ENCODE data around the gene EMILIN1.
"Not testable (repeated sequence)": the region's sequence is repeated elsewhere in the genome, so short reads cannot be mapped to it uniquely, and the experiment has no call there.

EMILIN1 gene

DNA sequence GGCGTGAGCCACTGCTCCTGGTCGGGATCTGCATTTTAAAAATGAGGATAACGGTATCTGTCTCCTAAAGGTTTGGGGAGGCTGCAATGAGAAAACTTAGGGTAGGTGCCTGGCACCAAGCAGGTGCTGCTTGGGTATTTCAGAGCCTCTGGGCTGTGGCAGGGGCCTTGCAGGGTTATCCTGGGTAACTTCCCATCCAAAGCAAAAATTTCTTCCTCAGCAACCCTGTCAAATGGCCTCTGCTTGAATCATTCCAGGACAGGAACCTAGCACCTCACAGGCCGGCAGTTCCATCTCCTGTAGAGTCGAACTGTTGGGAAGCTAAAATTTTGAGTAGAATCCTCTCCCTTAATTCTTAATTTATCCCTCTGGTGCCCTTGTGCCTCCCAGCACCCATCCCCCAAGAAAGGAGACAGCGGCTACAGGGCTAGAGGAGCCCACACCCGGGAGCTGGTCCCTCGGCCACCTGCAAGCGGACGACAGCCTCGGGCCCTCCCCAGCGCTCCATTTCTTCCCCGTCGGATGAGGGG is 39.6 kb downstream of the EMILIN1 start:
- Histone ChIP-seq H3K9ac (ENCODE audit: low read length) (peak overlapping the region; percentile 76), H2BK120ac (ENCODE audit: low read depth, low read length) (no peak overlapping the region), H3K27me3 (ENCODE audit: control insufficient read depth in 1 of 2, insufficient read depth in 1 of 2, low read length in 2 of 2) (peaks cover 36 to 72% of the 10 kb centered on the region in 2 experiments), H3K23ac (ENCODE audit: low read length in 2 of 2) (no peak overlapping the region), H2BK5ac (ENCODE audit: low read depth, low read length, poor library complexity, severe bottlenecking) (no peak overlapping the region), H2BK12ac (ENCODE audit: low read length in 2 of 2) (no peak overlapping the region), H3K4ac (ENCODE audit: low read depth in 1 of 2, low read length in 2 of 2) (no peak overlapping the region), H3K18ac (ENCODE audit: low read depth in 1 of 2, low read length in 2 of 2) (no peak overlapping the region), H2AFZ (ENCODE audit: low read depth, low read length) (no peak overlapping the region), H2AK5ac (ENCODE audit: low read length, severe bottlenecking) (no peak overlapping the region), H3K4me2 (ENCODE audit: low read length, poor library complexity, severe bottlenecking) (peak overlapping the region; percentile 86), H3K9me3 (ENCODE audit: control insufficient read depth, low read length) (no peaks in the 10 kb centered on the region), H3K4me1 (ENCODE audit: control insufficient read depth, insufficient read depth, low read depth, low read length) (peaks cover 10% of the 10 kb centered on the region), H4K91ac (ENCODE audit: low read length) (no peak overlapping the region), H3K14ac (ENCODE audit: low read length in 2 of 2) (no peak overlapping the region), H3K79me1 (replicated peaks; ENCODE audit: low read length, poor library complexity, severe bottlenecking) (no peaks in the 10 kb centered on the region), H2BK15ac (ENCODE audit: low read depth, poor library complexity, severe bottlenecking) (no peak overlapping the region), H3K4me3 (ENCODE audit: insufficient read depth in 1 of 2, low read depth in 1 of 2, low read length in 2 of 2) (peak overlapping the region in 1 of 2 experiments; percentile 83), H4K8ac (ENCODE audit: low read length) (no peak overlapping the region), H3K36me3 (ENCODE audit: control insufficient read depth in 1 of 2, insufficient read depth in 2 of 2, low read depth in 1 of 2, low read length in 2 of 2) (peaks cover 0 to 4% of the 10 kb centered on the region in 2 experiments), H3K27ac (ENCODE audit: low read length, poor library complexity, severe bottlenecking) (no peak overlapping the region)
- no peak for DNase-seq
- WGBS, result 30% methylated on average over 14 of the region's 14 CpGs

DNA sequence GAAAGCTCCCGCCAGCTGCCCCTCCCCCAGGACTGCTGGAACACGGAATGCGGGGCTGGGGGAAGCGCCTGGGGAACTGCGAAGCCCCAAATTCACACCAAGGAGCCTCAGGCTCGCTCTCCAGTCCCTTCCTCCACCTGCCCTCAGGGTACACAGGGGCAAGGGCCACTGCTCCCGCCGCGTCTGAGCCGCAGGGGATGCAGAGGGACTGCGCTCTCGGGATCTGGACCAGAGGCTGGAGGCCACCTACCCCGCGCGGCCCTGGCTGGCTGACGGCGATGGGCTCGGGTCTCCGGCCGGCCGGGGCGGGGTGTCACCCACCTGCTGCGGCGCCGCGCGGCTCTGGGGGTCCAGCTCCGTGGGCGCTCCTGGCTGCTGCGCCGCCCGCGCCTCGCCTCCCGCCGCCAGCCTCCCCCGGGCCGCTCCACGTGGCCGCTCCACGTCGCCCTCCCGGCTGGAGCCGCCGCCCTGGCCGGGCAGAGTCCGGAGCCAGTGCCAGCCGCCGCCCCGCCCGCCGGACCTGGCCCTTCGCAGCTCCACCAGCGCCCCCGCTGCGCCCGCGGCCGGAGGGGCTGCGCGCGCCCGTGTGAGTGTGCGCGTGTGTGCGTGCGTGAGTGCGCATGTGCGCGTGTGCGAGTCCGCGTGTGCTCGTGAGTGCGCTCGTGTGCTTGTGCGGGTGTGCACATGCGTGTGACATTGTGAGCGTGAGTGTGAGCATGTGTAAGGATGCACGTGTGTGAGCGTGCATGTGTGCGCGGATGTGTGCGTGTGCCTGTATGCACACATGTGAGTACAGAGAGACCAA is 40.3 kb downstream of the EMILIN1 start, which contains the start of gene CGREF1:
Gene CGREF1, minus strand, starts transcription at position 604 of the 805 bp plus-strand sequence. CDS start 14,762 bp downstream, outside the sequence.
- Histone ChIP-seq H3K36me3 (ENCODE audit: control insufficient read depth in 1 of 2, insufficient read depth in 2 of 2, low read depth in 1 of 2, low read length in 2 of 2) (peaks cover 0 to 4% of the 10 kb centered on the region in 2 experiments), H3K9ac (ENCODE audit: low read length) (peak within 1 kb of the TSS; percentile 76), H2BK5ac (ENCODE audit: low read depth, low read length, poor library complexity, severe bottlenecking) (no peak within 1 kb of the TSS), H3K9me3 (ENCODE audit: control insufficient read depth, low read length) (no peaks in the 10 kb centered on the region), H3K4me2 (ENCODE audit: low read length, poor library complexity, severe bottlenecking) (peak within 1 kb of the TSS; percentile 86), H3K4me1 (ENCODE audit: control insufficient read depth, insufficient read depth, low read depth, low read length) (peaks cover 16% of the 10 kb centered on the region), H3K27ac (ENCODE audit: low read length, poor library complexity, severe bottlenecking) (no peak within 1 kb of the TSS), H3K14ac (ENCODE audit: low read length in 2 of 2) (peak within 1 kb of the TSS in 1 of 2 experiments; percentile 35), H2AK5ac (ENCODE audit: low read length, severe bottlenecking) (no peak within 1 kb of the TSS), H2AFZ (ENCODE audit: low read depth, low read length) (peak within 1 kb of the TSS; percentile 3), H2BK15ac (ENCODE audit: low read depth, poor library complexity, severe bottlenecking) (peak within 1 kb of the TSS; percentile 46), H3K23ac (ENCODE audit: low read length in 2 of 2) (peak within 1 kb of the TSS; percentile 20 to 66), H3K79me1 (replicated peaks; ENCODE audit: low read length, poor library complexity, severe bottlenecking) (no peaks in the 10 kb centered on the region), H3K4ac (ENCODE audit: low read depth in 1 of 2, low read length in 2 of 2) (no peak within 1 kb of the TSS), H4K91ac (ENCODE audit: low read length) (peak within 1 kb of the TSS; percentile 67), H3K4me3 (ENCODE audit: insufficient read depth in 1 of 2, low read depth in 1 of 2, low read length in 2 of 2) (peak within 1 kb of the TSS; percentile 51 to 83), H2BK120ac (ENCODE audit: low read depth, low read length) (no peak within 1 kb of the TSS), H3K18ac (ENCODE audit: low read depth in 1 of 2, low read length in 2 of 2) (peak within 1 kb of the TSS in 1 of 2 experiments; percentile 55), H3K27me3 (ENCODE audit: control insufficient read depth in 1 of 2, insufficient read depth in 1 of 2, low read length in 2 of 2) (peaks cover 36 to 72% of the 10 kb centered on the region in 2 experiments), H4K8ac (ENCODE audit: low read length) (peak within 1 kb of the TSS; percentile 70), H2BK12ac (ENCODE audit: low read length in 2 of 2) (peak within 1 kb of the TSS in 1 of 2 experiments; percentile 42)
- DNase-seq, result no peak
- WGBS, result 14% methylated on average over 69 of the region's 84 CpGs

- not testable (repeated sequence) for H3K18ac ChIP-seq (ENCODE audit: low read depth in 1 of 2, low read length in 2 of 2); H2BK5ac ChIP-seq (ENCODE audit: low read depth, low read length, poor library complexity, severe bottlenecking); DNase-seq; H2BK15ac ChIP-seq (ENCODE audit: low read depth, poor library complexity, severe bottlenecking); H2AFZ ChIP-seq (ENCODE audit: low read depth, low read length); H3K79me1 ChIP-seq (replicated peaks; ENCODE audit: low read length, poor library complexity, severe bottlenecking); H3K27ac ChIP-seq (ENCODE audit: low read length, poor library complexity, severe bottlenecking); H2AK5ac ChIP-seq (ENCODE audit: low read length, severe bottlenecking); H3K36me3 ChIP-seq (ENCODE audit: control insufficient read depth in 1 of 2, insufficient read depth in 2 of 2, low read depth in 1 of 2, low read length in 2 of 2); H3K4ac ChIP-seq (ENCODE audit: low read depth in 1 of 2, low read length in 2 of 2); H2BK120ac ChIP-seq (ENCODE audit: low read depth, low read length); H3K9me3 ChIP-seq (ENCODE audit: control insufficient read depth, low read length)
- H4K91ac ChIP-seq (ENCODE audit: low read length), result peak overlapping the region; percentile 67
- H2BK12ac ChIP-seq (ENCODE audit: low read length in 2 of 2), result peak overlapping the region in 1 of 2 experiments; percentile 42
- H4K8ac ChIP-seq (ENCODE audit: low read length), result peak overlapping the region; percentile 70
- peak overlapping the region in 1 of 2 experiments; percentile 20 for H3K23ac ChIP-seq (ENCODE audit: low read length in 2 of 2)
- peak overlapping the region; percentile 76 for H3K9ac ChIP-seq (ENCODE audit: low read length)
- H3K4me3 ChIP-seq (ENCODE audit: insufficient read depth in 1 of 2, low read depth in 1 of 2, low read length in 2 of 2), result peak overlapping the region; percentile 51 to 83
- H3K27me3 ChIP-seq (ENCODE audit: control insufficient read depth in 1 of 2, insufficient read depth in 1 of 2, low read length in 2 of 2), result peaks cover 36 to 75% of the 10 kb centered on the region in 2 experiments
- H3K14ac ChIP-seq (ENCODE audit: low read length in 2 of 2), result peak overlapping the region in 1 of 2 experiments; percentile 35
- peak overlapping the region; percentile 86 for H3K4me2 ChIP-seq (ENCODE audit: low read length, poor library complexity, severe bottlenecking)
- WGBS, result 90% methylated on average over 8 of the region's 8 CpGs
- H3K4me1 ChIP-seq (ENCODE audit: control insufficient read depth, insufficient read depth, low read depth, low read length), result peaks cover 19% of the 10 kb centered on the region
Observed at GRCh38 chr2:27119330-27119670, 40.9 kb downstream of the EMILIN1 start.

DNA sequence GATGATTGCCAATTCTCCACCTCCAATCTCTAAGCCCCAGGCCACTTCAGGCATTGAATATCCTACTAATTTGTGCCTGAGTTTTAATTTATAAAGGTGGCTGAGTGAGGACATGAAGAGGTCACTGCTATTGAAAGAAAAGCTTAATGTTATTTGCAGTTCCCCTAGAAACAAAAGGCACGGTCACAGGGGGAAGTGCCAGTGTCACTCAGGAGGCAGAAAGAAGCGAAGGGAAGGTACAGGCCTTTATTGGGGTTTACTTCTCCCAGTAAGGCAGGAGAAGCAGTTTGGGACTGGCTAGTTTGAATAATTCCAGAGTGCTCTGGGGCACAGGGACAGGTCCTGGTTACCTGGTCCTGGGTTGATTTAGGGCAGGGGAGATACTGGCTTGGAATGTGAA is 43.5 kb downstream of the EMILIN1 start:
- Histone ChIP-seq H3K27ac (ENCODE audit: low read length, poor library complexity, severe bottlenecking) (no peak overlapping the region), H3K9me3 (ENCODE audit: control insufficient read depth, low read length) (no peaks in the 10 kb centered on the region), H2BK5ac (ENCODE audit: low read depth, low read length, poor library complexity, severe bottlenecking) (no peak overlapping the region), H2BK12ac (ENCODE audit: low read length in 2 of 2) (no peak overlapping the region), H3K14ac (ENCODE audit: low read length in 2 of 2) (no peak overlapping the region), H4K8ac (ENCODE audit: low read length) (no peak overlapping the region), H3K4me1 (ENCODE audit: control insufficient read depth, insufficient read depth, low read depth, low read length) (peaks cover 19% of the 10 kb centered on the region), H3K79me1 (replicated peaks; ENCODE audit: low read length, poor library complexity, severe bottlenecking) (no peaks in the 10 kb centered on the region), H2BK15ac (ENCODE audit: low read depth, poor library complexity, severe bottlenecking) (no peak overlapping the region), H3K4me3 (ENCODE audit: insufficient read depth in 1 of 2, low read depth in 1 of 2, low read length in 2 of 2) (no peak overlapping the region), H2BK120ac (ENCODE audit: low read depth, low read length) (no peak overlapping the region), H3K27me3 (ENCODE audit: control insufficient read depth in 1 of 2, insufficient read depth in 1 of 2, low read length in 2 of 2) (peaks cover 36 to 68% of the 10 kb centered on the region in 2 experiments), H3K4me2 (ENCODE audit: low read length, poor library complexity, severe bottlenecking) (no peak overlapping the region), H2AK5ac (ENCODE audit: low read length, severe bottlenecking) (no peak overlapping the region), H2AFZ (ENCODE audit: low read depth, low read length) (no peak overlapping the region), H3K23ac (ENCODE audit: low read length in 2 of 2) (no peak overlapping the region), H3K4ac (ENCODE audit: low read depth in 1 of 2, low read length in 2 of 2) (no peak overlapping the region), H3K36me3 (ENCODE audit: control insufficient read depth in 1 of 2, insufficient read depth in 2 of 2, low read depth in 1 of 2, low read length in 2 of 2) (peaks cover 0 to 4% of the 10 kb centered on the region in 2 experiments), H3K9ac (ENCODE audit: low read length) (no peak overlapping the region), H3K18ac (ENCODE audit: low read depth in 1 of 2, low read length in 2 of 2) (no peak overlapping the region), H4K91ac (ENCODE audit: low read length) (no peak overlapping the region)
- DNase-seq, result no peak
- WGBS, result 85% methylated on average over 2 of the region's 2 CpGs

Data from mesenchymal stem cell (in vitro differentiated cells and primary cell).